Prostate gland (tissue), 2 donors: ENCODE results near the gene STK4. TPM values are rescaled to one million over a fixed set of nuclear protein-coding genes. Genes with fewer than 3 reads are reported as not detected.
A peak's percentile ranks its signal among the peaks of the same experiment; 100 is the strongest.

ENCODE experiments used
- DNase-seq: peaks from one replicate; pipeline ENCODE4 v3.0.0-alpha.2; 2019; ENCODE audit warnings: low spot score
- H3K27ac ChIP-seq, 2 donors: fragments of 200-600 bp; sonication (generic); 2 replicates each; pipeline ENCODE4 v1.5.1; 2017 to 2019
- H3K27me3 ChIP-seq: fragments of 200-600 bp; sonication (generic); replicated peaks from 2 replicates; pipeline ENCODE4 v1.5.1; 2019; ENCODE audit not compliant: insufficient read depth
- H3K36me3 ChIP-seq, 2 donors: fragments of 200-600 bp; sonication (generic); 1 replicate in 1 of 2; 2 replicates in 1 of 2; pipeline versions ENCODE4 v1.5.1 to v1.8.1; 2017 to 2019
- H3K4me1 ChIP-seq: fragments of 200-600 bp; sonication (generic); replicated peaks from 2 replicates; pipeline ENCODE4 v1.5.1; 2019
- H3K4me3 ChIP-seq, 2 donors: fragments of 200-600 bp; sonication (generic); 2 replicates each; pipeline ENCODE4 v1.5.1; 2017 to 2019
- H3K9me3 ChIP-seq: fragments of 200-600 bp; sonication (generic); 2 replicates; pipeline ENCODE4 v1.5.1; 2017
- POLR2A ChIP-seq: fragments of 450-650 bp; IDR thresholded peaks from one replicate; pipeline ENCODE4 v1.6.1; 2016; ENCODE audit warnings: antibody characterized with exemption, mild to moderate bottlenecking
- POLR2AphosphoS5 ChIP-seq: sonication (generic); formaldehyde crosslinking; IDR thresholded peaks from one replicate; pipeline ENCODE4 v1.6.1; 2017; ENCODE audit warnings: antibody characterized with exemption
- whole genome bisulfite sequencing: methylation state at CpG from one replicate; pipeline ENCODE4 v1.1.5; 2018; 5-methylcytosine and 5-hydroxymethylcytosine counted together
- intact Hi-C: fragments of 100-400 bp; cut with DNase I; formaldehyde crosslinking; loops from one replicate; pipeline ENCODE4 v1.14.2; 2022
- total RNA-seq, 2 donors: library from RNA; depleted of rRNA; stranded (reverse); fragments of >200 nt; gene quantifications; one replicate each; pipeline ENCODE4 v1.1.0, GENCODE V29; 2016
- TF ChIP-seq, protein P1 (sequence below), 4 experiments: fragments of 200-600 bp in 2 of 4; fragments of 450-650 bp in 2 of 4; sonication (generic) in 2 of 4; IDR thresholded peaks; 1 replicate in 3 of 4; 2 replicates in 1 of 4; pipeline ENCODE4 v1.5.1; 2016 to 2019; ENCODE audit warnings: antibody characterized with exemption in 4 of 4, mild to moderate bottlenecking in 2 of 4, moderate library complexity in 2 of 4

Gene STK4
- total RNA-seq, 2 donors from 2014 or later: 14.4 to 35.1 TPM

DNA sequence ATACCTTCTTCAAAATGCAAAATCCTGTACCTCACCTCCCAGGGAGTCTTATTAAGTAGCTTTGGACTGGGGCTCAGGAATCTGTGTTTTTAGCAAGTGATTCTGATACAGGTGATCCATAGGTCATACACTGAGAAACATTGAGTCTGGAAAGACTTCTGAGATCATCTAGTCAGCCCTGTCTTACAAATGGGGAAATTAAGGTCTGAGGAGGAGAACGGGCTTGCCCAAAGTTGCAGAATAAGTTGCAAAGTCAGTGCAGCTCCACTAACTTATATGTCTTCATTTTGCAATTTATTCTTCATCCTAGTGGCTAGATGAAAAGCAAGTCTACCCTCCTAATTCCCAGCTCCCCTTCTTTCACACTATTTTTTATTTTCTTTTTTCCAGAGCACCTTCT is 105.8 kb downstream of the STK4 start:
- no peak overlapping the region for H3K4me3 ChIP-seq
- H3K36me3 ChIP-seq: peaks cover 3 to 8% of the 10 kb centered on the region in 2 donors
- no peaks in the 10 kb centered on the region for H3K27me3 ChIP-seq
- 81% methylated on average over 1 of the region's 1 CpG for WGBS
- TF ChIP-seq, protein P1, sequence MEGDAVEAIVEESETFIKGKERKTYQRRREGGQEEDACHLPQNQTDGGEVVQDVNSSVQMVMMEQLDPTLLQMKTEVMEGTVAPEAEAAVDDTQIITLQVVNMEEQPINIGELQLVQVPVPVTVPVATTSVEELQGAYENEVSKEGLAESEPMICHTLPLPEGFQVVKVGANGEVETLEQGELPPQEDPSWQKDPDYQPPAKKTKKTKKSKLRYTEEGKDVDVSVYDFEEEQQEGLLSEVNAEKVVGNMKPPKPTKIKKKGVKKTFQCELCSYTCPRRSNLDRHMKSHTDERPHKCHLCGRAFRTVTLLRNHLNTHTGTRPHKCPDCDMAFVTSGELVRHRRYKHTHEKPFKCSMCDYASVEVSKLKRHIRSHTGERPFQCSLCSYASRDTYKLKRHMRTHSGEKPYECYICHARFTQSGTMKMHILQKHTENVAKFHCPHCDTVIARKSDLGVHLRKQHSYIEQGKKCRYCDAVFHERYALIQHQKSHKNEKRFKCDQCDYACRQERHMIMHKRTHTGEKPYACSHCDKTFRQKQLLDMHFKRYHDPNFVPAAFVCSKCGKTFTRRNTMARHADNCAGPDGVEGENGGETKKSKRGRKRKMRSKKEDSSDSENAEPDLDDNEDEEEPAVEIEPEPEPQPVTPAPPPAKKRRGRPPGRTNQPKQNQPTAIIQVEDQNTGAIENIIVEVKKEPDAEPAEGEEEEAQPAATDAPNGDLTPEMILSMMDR (IDR thresholded peaks at IDR 0.05): no peak
- TF ChIP-seq POLR2A: no peak
- no peak for TF ChIP-seq POLR2AphosphoS5
- H3K9me3 ChIP-seq: no peaks in the 10 kb centered on the region
- no peak for DNase-seq
- intact Hi-C loops: no loop called here
- no peak overlapping the region for H3K27ac ChIP-seq
- H3K4me1 ChIP-seq: no peaks in the 10 kb centered on the region

DNA sequence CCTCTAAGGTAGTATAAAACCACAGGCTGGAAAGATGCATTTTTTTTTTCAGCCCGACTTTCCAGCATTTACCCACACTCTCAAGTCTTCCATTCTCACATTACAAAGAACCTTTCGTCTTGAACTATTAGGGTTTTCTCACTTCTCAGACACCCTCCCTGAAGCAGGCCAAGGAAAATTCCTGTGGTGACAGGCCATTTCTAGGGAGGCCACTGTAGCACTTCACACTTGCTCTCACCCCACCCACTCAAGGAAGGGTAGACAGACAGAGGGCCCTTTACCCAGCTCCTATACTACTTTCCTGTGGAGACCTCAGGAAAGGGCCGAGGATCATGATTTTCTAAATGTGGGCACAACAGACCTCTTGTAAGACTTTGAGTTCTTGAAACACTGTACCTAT is 106.9 kb downstream of the STK4 start:
- Histone ChIP-seq H3K4me1 (no peaks in the 10 kb centered on the region), H3K27ac (no peak overlapping the region), H3K27me3 (no peaks in the 10 kb centered on the region), H3K36me3 (peaks cover 3 to 8% of the 10 kb centered on the region in 2 donors), H3K4me3 (no peak overlapping the region), H3K9me3 (no peaks in the 10 kb centered on the region)
- intact Hi-C loops: no loop called here
- DNase-seq: no peak
- TF ChIP-seq, protein P1 (IDR thresholded peaks at IDR 0.05): no peak
- TF ChIP-seq POLR2AphosphoS5: no peak
- no peak for TF ChIP-seq POLR2A
- 86% methylated on average over 3 of the region's 3 CpGs for WGBS

DNA sequence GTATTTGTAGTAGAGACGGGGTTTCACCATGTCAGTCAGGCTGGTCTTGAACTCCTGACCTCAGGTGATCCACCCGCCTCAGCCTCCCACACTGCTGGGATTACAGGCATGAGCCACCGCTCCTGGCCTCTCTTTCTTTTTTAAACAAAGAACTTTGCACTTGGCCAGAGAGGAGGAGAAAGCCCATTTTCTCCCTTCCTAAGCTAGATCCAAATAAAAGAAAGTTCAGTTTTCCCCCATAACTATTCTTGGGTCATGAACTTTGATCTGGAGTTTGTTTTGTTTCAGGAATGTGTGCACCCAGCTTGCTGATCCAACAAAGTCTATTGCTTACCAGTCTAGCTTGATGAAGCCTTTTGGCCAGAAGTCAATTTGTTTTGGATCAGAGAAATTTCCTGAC is 111.2 kb downstream of the STK4 start:
- no peaks in the 10 kb centered on the region for H3K9me3 ChIP-seq
- WGBS: 93% methylated on average over 3 of the region's 3 CpGs
- DNase-seq: no peak
- intact Hi-C loops: no loop called here
- H3K4me1 ChIP-seq: no peaks in the 10 kb centered on the region
- no peak for TF ChIP-seq POLR2AphosphoS5
- H3K27ac ChIP-seq: no peak overlapping the region
- H3K27me3 ChIP-seq: no peaks in the 10 kb centered on the region
- H3K4me3 ChIP-seq: no peak overlapping the region
- H3K36me3 ChIP-seq: peaks cover 3 to 8% of the 10 kb centered on the region in 2 donors

DNA sequence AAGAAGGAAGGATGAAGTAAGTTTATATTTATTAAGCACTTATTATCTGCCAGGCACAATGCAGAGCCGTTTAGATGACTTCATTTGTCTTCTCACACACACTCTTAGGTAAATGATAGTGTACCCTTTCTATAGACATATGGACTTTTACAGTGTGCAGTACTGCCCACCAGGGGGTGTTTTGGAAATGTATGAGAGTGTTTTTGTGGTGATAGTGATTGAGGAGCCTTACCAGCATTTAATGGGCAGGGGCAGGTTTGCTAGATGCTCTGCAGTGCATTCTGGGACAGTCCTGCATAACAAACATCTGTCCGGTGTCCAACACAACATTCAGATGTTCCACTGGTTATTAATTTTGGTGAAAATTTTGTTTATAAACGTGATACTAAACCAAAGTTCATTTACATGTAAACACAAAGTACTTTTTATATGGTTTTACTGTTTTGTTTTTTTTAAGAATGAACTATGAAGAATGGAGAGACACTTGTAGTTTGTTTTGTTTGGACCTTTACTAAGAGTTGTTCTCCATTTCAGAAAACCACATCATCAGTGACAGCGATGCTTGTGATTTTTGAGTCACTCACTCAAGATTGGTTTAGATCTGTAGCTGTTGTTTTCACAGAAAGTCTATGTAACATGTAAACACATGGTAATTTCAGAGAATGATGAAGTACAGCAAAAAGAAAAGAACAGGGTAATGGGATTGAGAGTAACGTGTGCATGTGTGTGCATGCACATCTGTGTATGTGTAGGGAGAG is 114.7 kb downstream of the STK4 start:
- intact Hi-C loops: no loop called here
- Histone ChIP-seq H3K36me3 (no peaks in the 10 kb centered on the region), H3K4me3 (no peak overlapping the region), H3K9me3 (no peaks in the 10 kb centered on the region), H3K27me3 (no peaks in the 10 kb centered on the region), H3K27ac (no peak overlapping the region), H3K4me1 (no peaks in the 10 kb centered on the region)
- DNase-seq: no peak
- 80% methylated on average over 5 of the region's 5 CpGs for WGBS
- TF ChIP-seq, protein P1 (IDR thresholded peaks at IDR 0.05): peak in 1 of 4 experiments; percentile 8
- no peak for TF ChIP-seq POLR2AphosphoS5
- no peak for TF ChIP-seq POLR2A

DNA sequence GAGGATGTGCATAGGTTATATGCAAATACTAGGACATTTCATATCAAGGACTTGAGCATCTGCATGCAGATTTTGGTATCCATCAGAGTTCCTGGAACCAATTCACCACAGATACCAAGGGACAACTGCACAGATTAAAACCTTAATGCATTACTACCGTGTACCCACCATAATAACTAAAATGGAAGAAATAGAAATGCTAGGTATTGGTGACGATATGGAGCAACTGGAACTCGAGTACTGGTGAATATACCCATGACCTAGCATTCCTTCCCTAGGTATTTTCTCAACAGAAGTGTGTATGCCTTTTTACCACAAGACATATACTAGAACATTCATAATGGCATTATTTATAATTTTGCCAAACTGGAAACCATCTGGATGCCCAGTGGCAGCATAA is 116.2 kb downstream of the STK4 start:
- WGBS: 98% methylated on average over 3 of the region's 3 CpGs
- Histone ChIP-seq H3K9me3 (no peaks in the 10 kb centered on the region), H3K4me1 (no peaks in the 10 kb centered on the region), H3K36me3 (no peaks in the 10 kb centered on the region), H3K27me3 (no peaks in the 10 kb centered on the region), H3K27ac (no peak overlapping the region), H3K4me3 (no peak overlapping the region)
- DNase-seq: no peak
- TF ChIP-seq, protein P1 (IDR thresholded peaks at IDR 0.05): no peak
- TF ChIP-seq POLR2A (no peak), POLR2AphosphoS5 (no peak)
- intact Hi-C loops: no loop called here
